Measurements from ENCODE around the gene WNK4. TPM values are rescaled to one million over a fixed set of nuclear protein-coding genes. Genes with fewer than 3 reads are reported as not detected.

Gene WNK4
- total RNA-seq, 1 donor from 2014 or later: 8.9 TPM

DNA sequence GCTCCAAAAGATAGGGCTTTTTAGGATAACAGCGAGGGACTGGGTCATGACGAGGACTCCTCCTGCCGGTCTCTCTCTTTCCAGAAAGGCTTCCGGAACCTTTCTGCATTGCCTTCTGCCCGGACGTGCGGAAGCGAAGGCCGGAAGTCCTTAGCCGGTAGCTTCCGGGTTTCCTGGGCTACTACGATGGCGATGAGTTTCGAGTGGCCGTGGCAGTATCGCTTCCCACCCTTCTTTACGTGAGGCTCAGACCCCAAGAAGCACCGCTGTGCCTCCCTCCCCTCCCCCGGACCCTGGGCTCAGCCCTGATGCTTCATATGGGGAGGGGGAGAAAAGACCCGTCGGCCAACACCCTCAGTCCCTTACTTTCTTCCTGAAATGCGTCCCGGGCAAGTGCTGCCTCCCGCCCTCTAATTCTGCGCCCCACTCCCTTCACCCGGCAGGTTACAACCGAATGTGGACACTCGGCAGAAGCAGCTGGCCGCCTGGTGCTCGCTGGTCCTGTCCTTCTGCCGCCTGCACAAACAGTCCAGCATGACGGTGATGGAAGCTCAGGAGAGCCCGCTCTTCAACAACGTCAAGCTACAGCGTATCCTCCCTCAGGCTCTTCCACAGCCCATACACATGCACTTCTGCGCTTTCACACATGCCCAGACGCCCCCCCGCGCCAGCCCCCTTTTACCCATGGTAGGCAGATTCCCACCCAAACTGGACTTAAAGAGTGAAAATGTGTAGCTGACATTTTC, 6.9 kb upstream of the WNK4 start, which contains the start of gene VPS25:
Gene VPS25 (plus strand): TSS at position 160 of the 746 bp plus-strand sequence. CDS start 27 bp downstream, at position 187.
- Mint-ChIP-seq H3K27me3 (ENCODE audit: unreplicated experiment) (peaks cover 2% of the 10 kb centered on the region), H3K27ac (ENCODE audit: unreplicated experiment) (peak within 1 kb of the TSS; percentile 99), H3K4me3 (ENCODE audit: unreplicated experiment) (peak within 1 kb of the TSS; percentile 95), H3K4me1 (ENCODE audit: unreplicated experiment) (peaks cover 46% of the 10 kb centered on the region), H3K9me3 (ENCODE audit: unreplicated experiment) (no peaks in the 10 kb centered on the region), H3K36me3 (ENCODE audit: low read depth, unreplicated experiment) (peaks cover 3% of the 10 kb centered on the region)
- peak; percentile 61 for DNase-seq (ENCODE audit: low spot score)
- TF ChIP-seq CTCF (IDR thresholded peaks at IDR 0.05; ENCODE audit: unreplicated experiment): no peak

GRCh38 chr17:42774066-42774745, 6.2 kb upstream of the WNK4 start:
- H3K36me3 Mint-ChIP-seq (ENCODE audit: low read depth, unreplicated experiment): peaks cover 3% of the 10 kb centered on the region
- no peaks in the 10 kb centered on the region for H3K9me3 Mint-ChIP-seq (ENCODE audit: unreplicated experiment)
- H3K4me1 Mint-ChIP-seq (ENCODE audit: unreplicated experiment): peaks cover 46% of the 10 kb centered on the region
- peak overlapping the region; percentile 95 for H3K4me3 Mint-ChIP-seq (ENCODE audit: unreplicated experiment)
- TF ChIP-seq CTCF (IDR thresholded peaks at IDR 0.05; ENCODE audit: unreplicated experiment): no peak
- no peak for DNase-seq (ENCODE audit: low spot score)
- peak overlapping the region; percentile 99 for H3K27ac Mint-ChIP-seq (ENCODE audit: unreplicated experiment)
- H3K27me3 Mint-ChIP-seq (ENCODE audit: unreplicated experiment): peaks cover 3% of the 10 kb centered on the region

DNA sequence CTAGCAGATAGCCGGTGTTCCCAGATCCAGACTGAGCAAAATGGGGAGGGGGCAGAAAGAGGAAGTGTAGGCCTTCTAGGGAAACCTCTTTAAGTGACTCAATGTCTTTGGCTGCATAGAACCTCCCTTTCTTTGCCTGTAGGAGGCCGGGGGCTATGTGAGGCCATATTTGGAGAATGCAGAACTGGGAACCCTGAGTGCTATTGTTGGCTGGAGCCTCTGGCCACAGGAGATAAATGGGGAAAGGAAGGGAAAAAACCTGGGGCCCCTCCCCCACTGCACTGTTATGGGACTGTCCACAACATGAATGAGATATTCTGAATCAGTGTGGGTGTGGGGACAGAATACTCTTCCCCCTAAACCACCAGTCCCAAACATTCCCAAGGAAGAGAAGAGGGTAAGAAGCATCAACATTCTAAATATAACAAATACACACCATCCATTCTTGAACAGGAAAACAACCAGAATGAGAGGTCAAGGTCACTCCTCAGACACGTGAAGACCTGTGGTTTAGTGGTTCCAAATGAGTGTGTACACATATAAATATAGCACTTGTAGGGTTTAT, 4.8 kb upstream of the WNK4 start:
- TF ChIP-seq CTCF (IDR thresholded peaks at IDR 0.05; ENCODE audit: unreplicated experiment): peak; percentile 32
- H3K27me3 Mint-ChIP-seq (ENCODE audit: unreplicated experiment): peaks cover 3% of the 10 kb centered on the region
- DNase-seq (ENCODE audit: low spot score): peak; percentile 50
- peak overlapping the region; percentile 99 for H3K27ac Mint-ChIP-seq (ENCODE audit: unreplicated experiment)
- H3K9me3 Mint-ChIP-seq (ENCODE audit: unreplicated experiment): no peaks in the 10 kb centered on the region
- peaks cover 53% of the 10 kb centered on the region for H3K4me1 Mint-ChIP-seq (ENCODE audit: unreplicated experiment)
- H3K4me3 Mint-ChIP-seq (ENCODE audit: unreplicated experiment): peak overlapping the region; percentile 67
- H3K36me3 Mint-ChIP-seq (ENCODE audit: low read depth, unreplicated experiment): peaks cover 3% of the 10 kb centered on the region

DNA sequence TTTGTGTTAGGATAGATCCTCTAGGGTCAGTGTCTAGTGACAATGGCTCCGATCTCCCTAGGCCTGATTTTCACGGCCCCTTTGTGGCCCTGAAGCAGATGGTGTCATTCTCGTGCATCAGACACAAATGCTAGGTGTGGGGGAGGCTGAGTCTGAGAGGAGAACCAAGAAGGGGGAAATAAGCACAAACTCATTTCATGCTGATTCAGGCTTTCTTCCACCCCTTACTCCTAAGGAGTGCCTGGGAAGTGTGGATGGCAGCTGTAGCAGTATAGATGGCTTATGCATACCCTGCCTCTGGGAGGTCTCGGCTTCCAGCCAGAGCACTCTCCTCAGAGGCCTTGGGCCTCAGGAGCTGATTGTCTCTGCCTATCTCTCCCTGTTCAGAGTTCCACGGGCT, 1.8 kb upstream of the WNK4 start:
- Mint-ChIP-seq H3K4me1 (ENCODE audit: unreplicated experiment) (peaks cover 51% of the 10 kb centered on the region), H3K9me3 (ENCODE audit: unreplicated experiment) (no peaks in the 10 kb centered on the region), H3K27ac (ENCODE audit: unreplicated experiment) (no peak overlapping the region), H3K27me3 (ENCODE audit: unreplicated experiment) (peaks cover 10% of the 10 kb centered on the region), H3K36me3 (ENCODE audit: low read depth, unreplicated experiment) (peaks cover 8% of the 10 kb centered on the region), H3K4me3 (ENCODE audit: unreplicated experiment) (peak overlapping the region; percentile 52)
- TF ChIP-seq CTCF (IDR thresholded peaks at IDR 0.05; ENCODE audit: unreplicated experiment): no peak
- DNase-seq (ENCODE audit: low spot score): no peak
